ENCODE results near the gene TNFRSF6B. TPM values are rescaled to one million over a fixed set of nuclear protein-coding genes. Genes with fewer than 3 reads are reported as not detected.

The TNFRSF6B gene
- total and polyA plus RNA-seq, 2 donors (not counting 3 experiments of a cell fraction or from before 2014, with no cell fraction given) = 0.69 to 11.3 TPM

GRCh38 chr20:63675681-63676368, 20.6 kb upstream of the TNFRSF6B start:
- CTCF ChIA-PET = no interaction called here
- Histone ChIP-seq H3K4me2 (ENCODE audit: insufficient read depth, low read length) (no peak overlapping the region), H3K79me2 (ENCODE audit: control insufficient read depth, insufficient read depth, low read length) (no peaks in the 10 kb centered on the region), H3K9ac (replicated peaks; ENCODE audit: extremely low read depth, insufficient read depth, low read length) (no peak overlapping the region), H3K4me1 (ENCODE audit: control insufficient read depth, extremely low read depth, insufficient read depth, low read length) (no peaks in the 10 kb centered on the region), H3K27me3 (ENCODE audit: control insufficient read depth in 2 of 2, insufficient read depth in 2 of 2, low read length in 2 of 2) (no peaks in the 10 kb centered on the region), H3K9me1 (replicated peaks; ENCODE audit: control insufficient read depth, extremely low read depth, insufficient read depth, low read length) (no peaks in the 10 kb centered on the region), H2AFZ (ENCODE audit: low read depth, low read length) (no peak overlapping the region), H3K4me3 (replicated peaks in 1 of 3; ENCODE audit: insufficient read depth in 1 of 3, low read depth in 1 of 3, low read length in 3 of 3) (no peak overlapping the region), H3K27ac (ENCODE audit: insufficient read depth, low read depth, low read length) (no peak overlapping the region), H3K36me3 (ENCODE audit: control insufficient read depth in 2 of 2, extremely low read depth in 1 of 2, insufficient read depth in 2 of 2, low read length in 2 of 2) (peaks cover 0 to 12% of the 10 kb centered on the region in 2 experiments), H4K20me1 (replicated peaks; ENCODE audit: control insufficient read depth, extremely low read depth, insufficient read depth, low read length) (no peaks in the 10 kb centered on the region), H3K9me3 (replicated peaks; ENCODE audit: control insufficient read depth, insufficient read depth, low read length) (no peaks in the 10 kb centered on the region)
- intact Hi-C loops (cut with micrococcal nuclease) (no loop called here), dilution Hi-C loops (cut with MboI; ENCODE audit: extremely low pct_ligation_motif_present, low sequenced_read_pairs) (no loop called here)
- DNase-seq (ENCODE audit: low read depth, low spot score) (no peak), FAIRE-seq (peak; percentile 33)
- POLR2A ChIA-PET = no interaction called here
- no TSS peak for BruUV-seq (replicated peaks)
- no peak for TF ChIP-seq MAX (IDR thresholded peaks at IDR 0.05; ENCODE audit: insufficient read depth, insufficient read length)
- no peak for TF ChIP-seq GATA2 (IDR thresholded peaks at IDR 0.05; ENCODE audit: insufficient read depth, insufficient read length, low read depth, low read length)
- TF ChIP-seq POLR2AphosphoS5 (IDR thresholded peaks at IDR 0.05; ENCODE audit: insufficient read depth, low read depth, low read length) = no peak
- no peak for TF ChIP-seq FOS (IDR thresholded peaks at IDR 0.05; ENCODE audit: borderline replicate concordance, insufficient read depth, low read length)
- TF ChIP-seq CTCF (IDR thresholded peaks at IDR 0.05; ENCODE audit: extremely low read depth in 1 of 2, insufficient read depth in 1 of 2, low read depth in 1 of 2, low read length in 2 of 2) = no peak
- TF ChIP-seq JUN (IDR thresholded peaks at IDR 0.05; ENCODE audit: borderline replicate concordance, insufficient read depth, insufficient read length, low read depth) = no peak
- no peak for TF ChIP-seq POLR2A (IDR thresholded peaks at IDR 0.05; ENCODE audit: low read depth, low read length)
